ENCODE data around the gene FLRT1. TPM values are rescaled to one million over a fixed set of nuclear protein-coding genes. Genes with fewer than 3 reads are reported as not detected.
"Not testable (repeated sequence)": the region's sequence is repeated elsewhere in the genome, so short reads cannot be mapped to it uniquely, and the experiment has no call there.

Gene FLRT1
- total and polyA plus RNA-seq, 7 experiments from 2014 or later, result 0.05 to 0.12 TPM; not detected in 5

- intact Hi-C loops (cut with micrococcal nuclease), result no loop called here
- POLR2A ChIA-PET, result no interaction called here
Observed at GRCh38 chr11:64043545-64043944, 7.8 kb downstream of the FLRT1 start.

GRCh38 chr11:64044730-64045393, 9.1 kb downstream of the FLRT1 start:
- POLR2A ChIA-PET, result no interaction called here
- ATAC-seq, result no peak
- Histone ChIP-seq H3K9me3 (ENCODE audit: control insufficient read depth in 2 of 3, low read length in 3 of 3) (no peaks in the 10 kb centered on the region), H3K36me3 (ENCODE audit: control insufficient read depth in 2 of 3, insufficient read depth in 3 of 3, low read length in 3 of 3) (no peaks in the 10 kb centered on the region), H3K27me3 (ENCODE audit: control insufficient read depth in 2 of 2, insufficient read depth in 2 of 2, low read length in 2 of 2) (no peaks in the 10 kb centered on the region), H3K4me3 (ENCODE audit: low read length) (no peak overlapping the region), H3K27ac (ENCODE audit: low read depth, low read length) (no peak overlapping the region), H3K4me1 (ENCODE audit: control insufficient read depth in 2 of 2, insufficient read depth in 2 of 2, low read length in 2 of 2) (no peaks in the 10 kb centered on the region)
- H3K36me3 Mint-ChIP-seq, result peaks cover 0 to 3% (median 0%) of the 10 kb centered on the region in 5 donors
- intact Hi-C loops (cut with micrococcal nuclease), result no loop called here
- H3K4me1 Mint-ChIP-seq, result no peaks in the 10 kb centered on the region
- no peak for DNase-seq
- H3K27ac Mint-ChIP-seq, result no peak overlapping the region
- no peaks in the 10 kb centered on the region for H3K9me3 Mint-ChIP-seq
- CTCF ChIA-PET, result interaction anchor here (0.6 kb wide), 1 partner anchor 1001 kb away, joined by 3 read pairs; no protein-coding TSS in a partner anchor
- H3K4me3 Mint-ChIP-seq, result no peak overlapping the region
- peaks cover 0 to 10% (median 0%) of the 10 kb centered on the region in 5 donors for H3K27me3 Mint-ChIP-seq

More at GRCh38 chr11:64043545-64043944, 7.8 kb downstream of the FLRT1 start:
- Mint-ChIP-seq H3K4me1 (no peaks in the 10 kb centered on the region), H3K36me3 (peaks cover 0 to 3% (median 0%) of the 10 kb centered on the region in 5 donors), H3K27me3 (peaks cover 0 to 12% (median 4%) of the 10 kb centered on the region in 5 donors), H3K9me3 (no peaks in the 10 kb centered on the region), H3K4me3 (no peak overlapping the region), H3K27ac (no peak overlapping the region)
- H3K4me3 ChIP-seq (ENCODE audit: low read length), result no peak overlapping the region
- H3K27me3 ChIP-seq (ENCODE audit: control insufficient read depth in 2 of 2, insufficient read depth in 2 of 2, low read length in 2 of 2), result no peaks in the 10 kb centered on the region
- no peaks in the 10 kb centered on the region for H3K4me1 ChIP-seq (ENCODE audit: control insufficient read depth in 2 of 2, insufficient read depth in 2 of 2, low read length in 2 of 2)
- H3K36me3 ChIP-seq (ENCODE audit: control insufficient read depth in 2 of 3, insufficient read depth in 3 of 3, low read length in 3 of 3), result no peaks in the 10 kb centered on the region
- CTCF ChIA-PET, result no interaction called here
- DNase-seq (no peak), ATAC-seq (no peak)
- H3K27ac ChIP-seq (ENCODE audit: low read depth, low read length), result no peak overlapping the region
- no peaks in the 10 kb centered on the region for H3K9me3 ChIP-seq (ENCODE audit: control insufficient read depth in 2 of 3, low read length in 3 of 3)

- no peak overlapping the region for H3K27ac Mint-ChIP-seq
- ChIA-PET POLR2A (no interaction called here), CTCF (no interaction called here)
- ATAC-seq (no peak), DNase-seq (no peak)
- Histone ChIP-seq H3K36me3 (ENCODE audit: control insufficient read depth in 2 of 3, insufficient read depth in 3 of 3, low read length in 3 of 3) (no peaks in the 10 kb centered on the region), H3K4me1 (ENCODE audit: control insufficient read depth in 2 of 2, insufficient read depth in 2 of 2, low read length in 2 of 2) (no peaks in the 10 kb centered on the region), H3K4me3 (ENCODE audit: low read length) (no peak overlapping the region), H3K27ac (ENCODE audit: low read depth, low read length) (no peak overlapping the region), H3K27me3 (ENCODE audit: control insufficient read depth in 2 of 2, insufficient read depth in 2 of 2, low read length in 2 of 2) (no peaks in the 10 kb centered on the region), H3K9me3 (ENCODE audit: control insufficient read depth in 2 of 3, low read length in 3 of 3) (no peaks in the 10 kb centered on the region)
- no peaks in the 10 kb centered on the region for H3K9me3 Mint-ChIP-seq
- intact Hi-C loops (cut with micrococcal nuclease), result no loop called here
- no peaks in the 10 kb centered on the region for H3K36me3 Mint-ChIP-seq
- no peak overlapping the region for H3K4me3 Mint-ChIP-seq
- H3K27me3 Mint-ChIP-seq, result peaks cover 0 to 1% (median 0%) of the 10 kb centered on the region in 5 donors
- H3K4me1 Mint-ChIP-seq, result no peaks in the 10 kb centered on the region
Observed at GRCh38 chr11:64045700-64046099, 10.0 kb downstream of the FLRT1 start.

- H3K4me1 ChIP-seq (ENCODE audit: control insufficient read depth in 2 of 2, insufficient read depth in 2 of 2, low read length in 2 of 2); H3K4me1 Mint-ChIP-seq; H3K36me3 Mint-ChIP-seq; H3K27me3 Mint-ChIP-seq; H3K27ac ChIP-seq (ENCODE audit: low read depth, low read length); H3K9me3 ChIP-seq (ENCODE audit: control insufficient read depth in 2 of 3, low read length in 3 of 3); POLR2A ChIA-PET; DNase-seq; intact Hi-C loops (cut with micrococcal nuclease); CTCF ChIA-PET; ATAC-seq; H3K4me3 ChIP-seq (ENCODE audit: low read length); H3K36me3 ChIP-seq (ENCODE audit: control insufficient read depth in 2 of 3, insufficient read depth in 3 of 3, low read length in 3 of 3); H3K27ac Mint-ChIP-seq; H3K27me3 ChIP-seq (ENCODE audit: control insufficient read depth in 2 of 2, insufficient read depth in 2 of 2, low read length in 2 of 2); H3K9me3 Mint-ChIP-seq; H3K4me3 Mint-ChIP-seq: not testable (repeated sequence)
Observed at GRCh38 chr11:64047373-64047772, 11.6 kb downstream of the FLRT1 start.

- POLR2A ChIA-PET, result no interaction called here
- H3K9me3 Mint-ChIP-seq, result no peaks in the 10 kb centered on the region
Observed at GRCh38 chr11:64048042-64048854, 12.5 kb downstream of the FLRT1 start.

GRCh38 chr11:64049509-64049908, 13.8 kb downstream of the FLRT1 start:
- no peaks in the 10 kb centered on the region for H3K9me3 ChIP-seq (ENCODE audit: control insufficient read depth in 2 of 3, low read length in 3 of 3)
- H3K36me3 ChIP-seq (ENCODE audit: control insufficient read depth in 2 of 3, insufficient read depth in 3 of 3, low read length in 3 of 3), result no peaks in the 10 kb centered on the region
- CTCF ChIA-PET, result interaction anchor here (0.7 kb wide), 1 partner anchor 31 kb away, joined by 3 read pairs; no protein-coding TSS in a partner anchor
- POLR2A ChIA-PET, result no interaction called here
- no peak for ATAC-seq
- Mint-ChIP-seq H3K27ac (no peak overlapping the region), H3K4me1 (no peaks in the 10 kb centered on the region), H3K36me3 (no peaks in the 10 kb centered on the region), H3K9me3 (no peaks in the 10 kb centered on the region), H3K4me3 (no peak overlapping the region), H3K27me3 (no peaks in the 10 kb centered on the region)
- no peaks in the 10 kb centered on the region for H3K4me1 ChIP-seq (ENCODE audit: control insufficient read depth in 2 of 2, insufficient read depth in 2 of 2, low read length in 2 of 2)
- no peak for DNase-seq
- intact Hi-C loops (cut with micrococcal nuclease), result no loop called here
- no peak overlapping the region for H3K27ac ChIP-seq (ENCODE audit: low read depth, low read length)
- no peaks in the 10 kb centered on the region for H3K27me3 ChIP-seq (ENCODE audit: control insufficient read depth in 2 of 2, insufficient read depth in 2 of 2, low read length in 2 of 2)
- no peak overlapping the region for H3K4me3 ChIP-seq (ENCODE audit: low read length)

More at GRCh38 chr11:64048042-64048854, 12.5 kb downstream of the FLRT1 start:
- Mint-ChIP-seq H3K27me3 (no peaks in the 10 kb centered on the region), H3K4me3 (no peak overlapping the region), H3K4me1 (no peaks in the 10 kb centered on the region), H3K36me3 (no peaks in the 10 kb centered on the region), H3K27ac (no peak overlapping the region)
- ATAC-seq (no peak), DNase-seq (no peak)
- H3K4me3 ChIP-seq (ENCODE audit: low read length), result no peak overlapping the region
- no peaks in the 10 kb centered on the region for H3K36me3 ChIP-seq (ENCODE audit: control insufficient read depth in 2 of 3, insufficient read depth in 3 of 3, low read length in 3 of 3)
- intact Hi-C loops (cut with micrococcal nuclease), result no loop called here
- CTCF ChIA-PET, result no interaction called here
- no peaks in the 10 kb centered on the region for H3K9me3 ChIP-seq (ENCODE audit: control insufficient read depth in 2 of 3, low read length in 3 of 3)
- no peaks in the 10 kb centered on the region for H3K4me1 ChIP-seq (ENCODE audit: control insufficient read depth in 2 of 2, insufficient read depth in 2 of 2, low read length in 2 of 2)
- H3K27me3 ChIP-seq (ENCODE audit: control insufficient read depth in 2 of 2, insufficient read depth in 2 of 2, low read length in 2 of 2), result no peaks in the 10 kb centered on the region
- H3K27ac ChIP-seq (ENCODE audit: low read depth, low read length), result no peak overlapping the region

GRCh38 chr11:64051297-64051696, 15.6 kb downstream of the FLRT1 start:
- no peaks in the 10 kb centered on the region for H3K27me3 Mint-ChIP-seq
- ChIA-PET POLR2A (no interaction called here), CTCF (no interaction called here)
- intact Hi-C loops (cut with micrococcal nuclease), result no loop called here
- Histone ChIP-seq H3K9me3 (ENCODE audit: control insufficient read depth in 2 of 3, low read length in 3 of 3) (no peaks in the 10 kb centered on the region), H3K4me3 (ENCODE audit: low read length) (no peak overlapping the region), H3K36me3 (ENCODE audit: control insufficient read depth in 2 of 3, insufficient read depth in 3 of 3, low read length in 3 of 3) (no peaks in the 10 kb centered on the region), H3K27me3 (ENCODE audit: control insufficient read depth in 2 of 2, insufficient read depth in 2 of 2, low read length in 2 of 2) (no peaks in the 10 kb centered on the region), H3K4me1 (ENCODE audit: control insufficient read depth in 2 of 2, insufficient read depth in 2 of 2, low read length in 2 of 2) (no peaks in the 10 kb centered on the region), H3K27ac (ENCODE audit: low read depth, low read length) (no peak overlapping the region)
- ATAC-seq, result no peak
- no peaks in the 10 kb centered on the region for H3K9me3 Mint-ChIP-seq
- H3K4me1 Mint-ChIP-seq, result no peaks in the 10 kb centered on the region
- no peak overlapping the region for H3K27ac Mint-ChIP-seq
- DNase-seq, result no peak
- no peaks in the 10 kb centered on the region for H3K36me3 Mint-ChIP-seq
- no peak overlapping the region for H3K4me3 Mint-ChIP-seq

All from naive thymus-derived CD4-positive, alpha-beta T cell (primary cell).